ENCODE data around the gene SFTA2. TPM values are rescaled to one million over a fixed set of nuclear protein-coding genes. Genes with fewer than 3 reads are reported as not detected.
"Not testable (repeated sequence)": the region's sequence is repeated elsewhere in the genome, so short reads cannot be mapped to it uniquely, and the experiment has no call there.

The SFTA2 gene
- total and polyA plus RNA-seq, 9 of the 15 experiments (the other 6 are each of a cell fraction or from before 2014, with no cell fraction given) = not detected

- no peak for TF ChIP-seq IRF1 (CRISPR knock-in tag; IDR thresholded peaks at IDR 0.05; ENCODE audit: borderline replicate concordance)
- TF ChIP-seq TOE1 (IDR thresholded peaks at IDR 0.05; ENCODE audit: borderline replicate concordance) = no peak
- no peak for TF ChIP-seq TOE1 (CRISPR knock-in tag; IDR thresholded peaks at IDR 0.05; ENCODE audit: borderline replicate concordance, low read depth)
- no peak for TF ChIP-seq FUS (optimal IDR thresholded peaks at IDR 0.05; ENCODE audit: low read depth, low read length)
- TF ChIP-seq HMBOX1 (IDR thresholded peaks at IDR 0.05) = no peak
- TF ChIP-seq RFX1 (IDR thresholded peaks at IDR 0.05) = no peak
- no peak for TF ChIP-seq ZNF124 (CRISPR knock-in tag; IDR thresholded peaks at IDR 0.05)
- TF ChIP-seq CBFA2T2 (conservative IDR thresholded peaks at IDR 0.05) = 0 out of 2 replicates have a peak, but pooled peaks have one; percentile 12
- TF ChIP-seq RAD51 (IDR thresholded peaks at IDR 0.05; ENCODE audit: borderline replicate concordance, low read depth) = peak; percentile 69
- TF ChIP-seq USF2 (CRISPR knock-in tag; IDR thresholded peaks at IDR 0.05) = peak; percentile 84
- no peak for TF ChIP-seq ZNF655 (CRISPR knock-in tag; IDR thresholded peaks at IDR 0.05)
Measured at GRCh38 chr6:30928677-30929076, 3.3 kb downstream of the SFTA2 start (continued).

GRCh38 chr6:30927080-30927479 is 4.9 kb downstream of the SFTA2 start:
- BruUV-seq (replicated peaks) = not testable (repeated sequence)

More at GRCh38 chr6:30927080-30927479, 4.9 kb downstream of the SFTA2 start:
- peaks cover 0 to 15% of the 10 kb centered on the region in 2 experiments; a peak in 1 of 5 replicates for H3K4me1 ChIP-seq (replicated peaks in 1 of 2; ENCODE audit: control insufficient read depth in 2 of 2, insufficient read depth in 2 of 2, low read length in 2 of 2)
- ATAC-seq; DNase-seq (ENCODE audit: extremely low read depth in 1 of 4, low spot score in 3 of 4); H3K4me3 ChIP-seq; H3K9ac ChIP-seq (ENCODE audit: insufficient read depth in 1 of 2, low read depth in 2 of 2, low read length in 2 of 2); H3K4me2 ChIP-seq (ENCODE audit: insufficient read depth, low read length); H3K79me2 ChIP-seq (ENCODE audit: control insufficient read depth, insufficient read depth, low read length); H3K9me1 ChIP-seq (ENCODE audit: control insufficient read depth, insufficient read depth, low read length); H4K20me1 ChIP-seq (replicated peaks; ENCODE audit: control insufficient read depth, insufficient read depth, low read length); H3K27ac ChIP-seq (ENCODE audit: extremely low read depth, low read depth, low read length); CTCF ChIA-PET (ENCODE audit: low intra/inter-chr PET ratio); intact Hi-C loops (cut with micrococcal nuclease); H2AFZ ChIP-seq (ENCODE audit: low read depth, low read length); in situ Hi-C loops (cut with MboI); H3K9me3 ChIP-seq (replicated peaks; ENCODE audit: control insufficient read depth, insufficient read depth, low read depth, low read length): not testable (repeated sequence)
- peak; percentile 23 for FAIRE-seq
- WGBS (ENCODE audit: insufficient coverage, low coverage, missing lambda C conversion rate) = 93% methylated on average over 2 of the region's 3 CpGs
- POLR2A ChIA-PET = interaction anchor here (0.6 to 2.6 kb wide), 5 partner anchors 12 to 153 kb away, joined by 3 to 11 read pairs (median 6); partner anchors contain the start of genes GTF2H4, MUCL3 and VARS2
- peaks cover 0 to 10% of the 10 kb centered on the region in 2 experiments; a peak in 2 of 5 replicates for H3K27me3 ChIP-seq (ENCODE audit: control insufficient read depth in 2 of 2, insufficient read depth in 2 of 2, low read length in 2 of 2)
- H3K36me3 ChIP-seq (ENCODE audit: control insufficient read depth, insufficient read depth, low read length) = peaks cover 38% of the 10 kb centered on the region; the same call in 2 of the 3 replicates

All from K562 (cell line).